B cell (primary cell): ENCODE data around the gene FIBCD1. TPM values are rescaled to one million over a fixed set of nuclear protein-coding genes. Genes with fewer than 3 reads are reported as not detected.

Experiments used
- ATAC-seq: fragments of 200-7000 bp; cut with Tn5 transposase; one replicate; pipeline ENCODE4 v1.10.0; 2021; ENCODE audit warnings: low read depth, mild to moderate bottlenecking, moderate number of reproducible peaks, moderate library complexity
- CTCF ChIA-PET: fragments of 350-600 bp; sonication (Branson Sonifier 250); formaldehyde crosslinking; loops from one replicate; lab custom pipeline; 2021; ENCODE audit warnings: antibody characterized with exemption, inconsistent platforms; lab: Charles Lee
- POLR2A ChIA-PET: fragments of 350-600 bp; sonication (Branson Sonifier 250); formaldehyde crosslinking; loops from one replicate; lab custom pipeline; 2021; ENCODE audit warnings: antibody characterized with exemption; lab: Charles Lee
- DNase-seq: peaks from one replicate; pipeline ENCODE4 v3.0.0; 2013
- H2AFZ ChIP-seq: 2 replicates; pipeline ENCODE4 v1.6.1; 2012; ENCODE audit warnings: mild to moderate bottlenecking, low read depth, low read length; ENCODE audit not compliant: insufficient read depth, poor library complexity, severe bottlenecking
- H3K27ac ChIP-seq, 2 donors: 1 replicate in 1 of 2; 2 replicates in 1 of 2; pipeline ENCODE4 v1.5.1; 2012 to 2013; ENCODE audit warnings: low read length in 2 of 2, mild to moderate bottlenecking in 2 of 2, moderate library complexity in 1 of 2
- H3K27me3 ChIP-seq, 4 experiments: fragments of 200-600 bp in 1 of 4; sonication (generic) in 1 of 4; replicated peaks in 1 of 4; 1 replicate in 2 of 4; 2 replicates in 2 of 4; pipeline versions ENCODE4 v1.6.1 to v1.7.0; 2013 to 2016; ENCODE audit warnings: low read length in 3 of 4, mild to moderate bottlenecking in 2 of 4, mixed read lengths in 1 of 4, moderate library complexity in 1 of 4; ENCODE audit not compliant: insufficient read depth in 4 of 4, control insufficient read depth in 3 of 4; ENCODE audit errors: control extremely low read depth in 1 of 4
- H3K36me3 ChIP-seq, 2 experiments: replicated peaks in 1 of 2; 1 replicate in 1 of 2; 2 replicates in 1 of 2; pipeline versions ENCODE4 v1.6.1 to v1.7.1; 2013; ENCODE audit warnings: low read length in 1 of 2; ENCODE audit not compliant: insufficient read depth in 2 of 2, control insufficient read depth in 1 of 2; ENCODE audit errors: control extremely low read depth in 1 of 2, extremely low read depth in 1 of 2
- H3K4me1 ChIP-seq, 2 donors: fragments of 200-600 bp in 1 of 2; sonication (generic) in 1 of 2; 1 replicate in 1 of 2; 2 replicates in 1 of 2; pipeline versions ENCODE4 v1.5.1 to v1.6.1; 2013 to 2017; ENCODE audit warnings: low read length in 2 of 2; ENCODE audit not compliant: control insufficient read depth in 2 of 2, insufficient read depth in 2 of 2
- H3K4me2 ChIP-seq: replicated peaks from 2 replicates; pipeline ENCODE3; 2012; ENCODE audit warnings: mild to moderate bottlenecking, low read depth, low read length; ENCODE audit not compliant: poor library complexity, severe bottlenecking
- H3K4me3 ChIP-seq, 5 experiments: fragments of 200-600 bp in 1 of 5; sonication (generic) in 1 of 5; 1 replicate in 3 of 5; 2 replicates in 2 of 5; pipeline versions ENCODE4 v1.5.1 to v1.7.0; 2011 to 2016; ENCODE audit warnings: low read length in 4 of 5, mild to moderate bottlenecking in 4 of 5, low read depth in 2 of 5, control low read depth in 1 of 5, moderate library complexity in 1 of 5; ENCODE audit not compliant: insufficient read depth in 1 of 5; ENCODE audit errors: control extremely low read depth in 1 of 5, extremely low read depth in 1 of 5
- H3K79me2 ChIP-seq: fragments of 200-600 bp; sonication (generic); one replicate; pipeline ENCODE4 v1.6.0; 2016; ENCODE audit warnings: low read length; ENCODE audit not compliant: control insufficient read depth, insufficient read depth
- H3K9ac ChIP-seq: fragments of 200-600 bp; sonication (generic); 2 replicates; pipeline ENCODE4 v1.6.1; 2017; ENCODE audit warnings: mild to moderate bottlenecking, low read length, moderate library complexity
- H3K9me3 ChIP-seq, 3 donors: one replicate each; pipeline versions ENCODE4 v1.6.1 to v1.7.1; 2013; ENCODE audit warnings: low read length in 2 of 3; ENCODE audit not compliant: control insufficient read depth in 2 of 3, insufficient read depth in 1 of 3; ENCODE audit errors: control extremely low read depth in 1 of 3
- H4K20me1 ChIP-seq: 2 replicates; pipeline ENCODE4 v1.6.0; 2012; ENCODE audit warnings: mild to moderate bottlenecking, low read length; ENCODE audit not compliant: insufficient read depth, control insufficient read depth, poor library complexity, severe bottlenecking
- H3K27ac Mint-ChIP-seq: one replicate; pipeline ENCODE4 v1.8.0; 2021; ENCODE audit warnings: mixed read lengths
- H3K27me3 Mint-ChIP-seq: one replicate; pipeline ENCODE4 v1.8.0; 2021; ENCODE audit warnings: mixed read lengths
- H3K4me1 Mint-ChIP-seq: one replicate; pipeline ENCODE4 v1.8.0; 2021; ENCODE audit warnings: mixed read lengths
- H3K4me3 Mint-ChIP-seq: one replicate; pipeline ENCODE4 v1.8.0; 2021; ENCODE audit warnings: mixed read lengths
- H3K9me3 Mint-ChIP-seq: one replicate; pipeline ENCODE4 v1.8.0; 2022; ENCODE audit warnings: mixed read lengths; ENCODE audit not compliant: insufficient read depth
- CTCF ChIP-seq: fragments of 200-600 bp; IDR thresholded peaks from one replicate; pipeline ENCODE4 v1.8.0; 2022; ENCODE audit warnings: antibody characterized with exemption, mild to moderate bottlenecking
- EZH2 ChIP-seq: IDR thresholded peaks from 2 replicates; pipeline ENCODE4 v1.6.1; 2012; ENCODE audit warnings: borderline replicate concordance, low read depth, mild to moderate bottlenecking, moderate library complexity, low read length; ENCODE audit not compliant: insufficient read depth, poor library complexity, severe bottlenecking
- WGBS: methylation state at CpG from one replicate; pipeline ENCODE4 v1.1.5; 2013; ENCODE audit warnings: missing lambda C conversion rate; ENCODE audit not compliant: insufficient coverage; 5-methylcytosine and 5-hydroxymethylcytosine counted together
- intact Hi-C: fragments of 100-400 bp; cut with micrococcal nuclease; formaldehyde crosslinking; loops from one replicate; pipeline ENCODE4 v1.10.0; 2022
- polyA plus RNA-seq: library from polyadenylated mRNA; depleted of rRNA; stranded (reverse); fragments of >200 nt; gene quantifications from 2 replicates; pipeline ENCODE4 v1.2.3, GENCODE V29; 2012
- total RNA-seq, 2 donors: library from RNA; stranded (reverse); fragments of 120-200 nt in 1 of 2; gene quantifications; 1 replicate in 1 of 2; 2 replicates in 1 of 2; pipeline versions ENCODE4 v1.2.3 to v1.2.4, GENCODE V29; 2013 to 2022

Gene FIBCD1
- total and polyA plus RNA-seq, 2 donors (not counting 1 experiment from before 2014, with no cell fraction given), result not detected

GRCh38 chr9:130881516-130881915, 57.5 kb downstream of the FIBCD1 start:
- no peak for DNase-seq

More at GRCh38 chr9:130881516-130881915, 57.5 kb downstream of the FIBCD1 start:
- no peak overlapping the region for H3K27ac ChIP-seq
- no peak overlapping the region for H3K4me3 ChIP-seq
- no peaks in the 10 kb centered on the region for H3K4me1 ChIP-seq
- no peaks in the 10 kb centered on the region for H3K79me2 ChIP-seq
- H3K4me2 ChIP-seq, result no peak overlapping the region
- ChIA-PET CTCF (interaction anchor here (1.1 kb wide), 1 partner anchor 15 kb away, joined by 5 read pairs; no protein-coding TSS in a partner anchor), POLR2A (no interaction called here)
- Mint-ChIP-seq H3K9me3 (no peaks in the 10 kb centered on the region), H3K27me3 (no peaks in the 10 kb centered on the region), H3K4me3 (no peak overlapping the region), H3K27ac (no peak overlapping the region), H3K4me1 (no peaks in the 10 kb centered on the region)
- no peaks in the 10 kb centered on the region for H4K20me1 ChIP-seq
- no peak for ATAC-seq
- no peak overlapping the region for H2AFZ ChIP-seq
- no peaks in the 10 kb centered on the region for H3K9me3 ChIP-seq
- peaks cover 0 to 68% of the 10 kb centered on the region in 2 experiments for H3K36me3 ChIP-seq
- H3K9ac ChIP-seq, result no peak overlapping the region
- WGBS, result 95% methylated on average over 3 of the region's 6 CpGs
- no peak for TF ChIP-seq CTCF
- no peak for TF ChIP-seq EZH2
- intact Hi-C loops, result no loop called here
- no peaks in the 10 kb centered on the region for H3K27me3 ChIP-seq
